GM13977 (cell line): ENCODE data around the gene DACH1.

Experiments used
- DNase-seq: peaks from one replicate; pipeline ENCODE4 v3.0.0; 2012; ENCODE audit warnings: low spot score
- CTCF ChIP-seq: IDR thresholded peaks from 2 replicates; pipeline ENCODE4 v1.5.1; 2012; ENCODE audit warnings: mild to moderate bottlenecking, control low read depth; ENCODE audit not compliant: insufficient read depth; ENCODE audit errors: extremely low read depth, missing control alignments
- in situ Hi-C: fragments of 300-500 bp; cut with MboI; formaldehyde crosslinking; loops from one replicate; pipeline ENCODE4 v1.12.0; 2022; ENCODE audit warnings: low sequenced_read_pairs, low pct_unique_long_range_greater_than_20kb, mixed read lengths, inconsistent platforms; ENCODE audit not compliant: unreplicated experiment

DACH1 gene

GRCh38 chr13:71488201-71488600, 378.8 kb downstream of the DACH1 start:
- in situ Hi-C loops: no loop called here
- TF ChIP-seq CTCF: no peak
- no peak for DNase-seq

GRCh38 chr13:71485913-71486312, 381.1 kb downstream of the DACH1 start:
- TF ChIP-seq CTCF: no peak
- in situ Hi-C loops: no loop called here
- DNase-seq: no peak

GRCh38 chr13:71483733-71484132, 383.3 kb downstream of the DACH1 start:
- DNase-seq: no peak
- TF ChIP-seq CTCF: no peak
- in situ Hi-C loops: no loop called here

GRCh38 chr13:71481501-71481900, 385.5 kb downstream of the DACH1 start:
- in situ Hi-C loops: no loop called here
- no peak for TF ChIP-seq CTCF
- no peak for DNase-seq

- TF ChIP-seq CTCF: no peak
- in situ Hi-C loops: no loop called here
Measured at GRCh38 chr13:71481046-71481445, 386.0 kb downstream of the DACH1 start.

GRCh38 chr13:71477735-71478134, 389.3 kb downstream of the DACH1 start:
- in situ Hi-C loops: no loop called here
- DNase-seq: peak; percentile 7
- peak; percentile 33 for TF ChIP-seq CTCF

More at GRCh38 chr13:71481046-71481445, 386.0 kb downstream of the DACH1 start:
- DNase-seq: no peak

- no peak for DNase-seq
- in situ Hi-C loops: no loop called here
- TF ChIP-seq CTCF: no peak
Measured at GRCh38 chr13:71474936-71475335, 392.1 kb downstream of the DACH1 start.
